CD4-positive, alpha-beta T cell treated with Interleukin-6 at 100 ng/mL for 8 hours (primary cell): ENCODE results near the gene OPCML.

ENCODE experiments used
- DNase-seq: peaks from one replicate; pipeline ENCODE4 v3.0.0-alpha.2; 2020; ENCODE audit warnings: mixed read lengths, low spot score

Gene OPCML

GRCh38 chr11:132937016-132937415 is 595.3 kb downstream of the OPCML start:
- no peak for DNase-seq

- DNase-seq: no peak
These were observed 596.9 kb downstream of the OPCML start for GRCh38 chr11:132935383-132935782.

- DNase-seq: no peak
These were observed 598.6 kb downstream of the OPCML start for GRCh38 chr11:132933703-132934102.

GRCh38 chr11:132925825-132926469 is 606.4 kb downstream of the OPCML start:
- DNase-seq: no peak

- DNase-seq: no peak
These were observed 610.7 kb downstream of the OPCML start for GRCh38 chr11:132921597-132921996.

- DNase-seq: no peak
These were observed 611.7 kb downstream of the OPCML start for GRCh38 chr11:132920451-132921096.

GRCh38 chr11:132914600-132914999 is 617.7 kb downstream of the OPCML start:
- no peak for DNase-seq

GRCh38 chr11:132913886-132914285 is 618.4 kb downstream of the OPCML start:
- DNase-seq: no peak

GRCh38 chr11:132913295-132913694 is 619.0 kb downstream of the OPCML start:
- DNase-seq: no peak

GRCh38 chr11:132911186-132911585 is 621.1 kb downstream of the OPCML start:
- DNase-seq: no peak

- DNase-seq: no peak
These were observed 622.1 kb downstream of the OPCML start for GRCh38 chr11:132910011-132910760.

GRCh38 chr11:132909021-132909606 is 623.2 kb downstream of the OPCML start:
- DNase-seq: no peak

GRCh38 chr11:132908414-132908810 is 623.9 kb downstream of the OPCML start:
- DNase-seq: no peak

- DNase-seq: no peak
These were observed 624.5 kb downstream of the OPCML start for GRCh38 chr11:132907651-132908413.

- DNase-seq: no peak
These were observed 627.7 kb downstream of the OPCML start for GRCh38 chr11:132904607-132905006.

GRCh38 chr11:132904091-132904490 is 628.2 kb downstream of the OPCML start:
- DNase-seq: no peak

- no peak for DNase-seq
These were observed 630.4 kb downstream of the OPCML start for GRCh38 chr11:132901638-132902471.

- no peak for DNase-seq
These were observed 633.6 kb downstream of the OPCML start for GRCh38 chr11:132898676-132899075.

GRCh38 chr11:132898021-132898420 is 634.3 kb downstream of the OPCML start:
- no peak for DNase-seq

GRCh38 chr11:132895340-132895739 is 637.0 kb downstream of the OPCML start:
- DNase-seq: no peak

- no peak for DNase-seq
These were observed 637.7 kb downstream of the OPCML start for GRCh38 chr11:132894606-132895005.
